B cell (primary cell): Measurements from ENCODE around the gene NAV2. TPM values are rescaled to one million over a fixed set of nuclear protein-coding genes. Genes with fewer than 3 reads are reported as not detected.

Experiments used
- ATAC-seq: fragments of 200-7000 bp; cut with Tn5 transposase; one replicate; pipeline ENCODE4 v1.10.0; 2021; ENCODE audit warnings: low read depth, mild to moderate bottlenecking, moderate number of reproducible peaks, moderate library complexity
- CTCF ChIA-PET: fragments of 350-600 bp; sonication (Branson Sonifier 250); formaldehyde crosslinking; loops from one replicate; lab custom pipeline; 2021; ENCODE audit warnings: antibody characterized with exemption, inconsistent platforms; lab: Charles Lee
- POLR2A ChIA-PET: fragments of 350-600 bp; sonication (Branson Sonifier 250); formaldehyde crosslinking; loops from one replicate; lab custom pipeline; 2021; ENCODE audit warnings: antibody characterized with exemption; lab: Charles Lee
- DNase-seq: peaks from one replicate; pipeline ENCODE4 v3.0.0; 2013
- H2AFZ ChIP-seq: 2 replicates; pipeline ENCODE4 v1.6.1; 2012; ENCODE audit warnings: mild to moderate bottlenecking, low read depth, low read length; ENCODE audit not compliant: insufficient read depth, poor library complexity, severe bottlenecking
- H3K27ac ChIP-seq, 2 donors: 1 replicate in 1 of 2; 2 replicates in 1 of 2; pipeline ENCODE4 v1.5.1; 2012 to 2013; ENCODE audit warnings: low read length in 2 of 2, mild to moderate bottlenecking in 2 of 2, moderate library complexity in 1 of 2
- H3K27me3 ChIP-seq, 4 experiments: fragments of 200-600 bp in 1 of 4; sonication (generic) in 1 of 4; replicated peaks in 1 of 4; 1 replicate in 2 of 4; 2 replicates in 2 of 4; pipeline versions ENCODE4 v1.6.1 to v1.7.0; 2013 to 2016; ENCODE audit warnings: low read length in 3 of 4, mild to moderate bottlenecking in 2 of 4, mixed read lengths in 1 of 4, moderate library complexity in 1 of 4; ENCODE audit not compliant: insufficient read depth in 4 of 4, control insufficient read depth in 3 of 4; ENCODE audit errors: control extremely low read depth in 1 of 4
- H3K36me3 ChIP-seq, 2 experiments: replicated peaks in 1 of 2; 1 replicate in 1 of 2; 2 replicates in 1 of 2; pipeline versions ENCODE4 v1.6.1 to v1.7.1; 2013; ENCODE audit warnings: low read length in 1 of 2; ENCODE audit not compliant: insufficient read depth in 2 of 2, control insufficient read depth in 1 of 2; ENCODE audit errors: control extremely low read depth in 1 of 2, extremely low read depth in 1 of 2
- H3K4me1 ChIP-seq, 2 donors: fragments of 200-600 bp in 1 of 2; sonication (generic) in 1 of 2; 1 replicate in 1 of 2; 2 replicates in 1 of 2; pipeline versions ENCODE4 v1.5.1 to v1.6.1; 2013 to 2017; ENCODE audit warnings: low read length in 2 of 2; ENCODE audit not compliant: control insufficient read depth in 2 of 2, insufficient read depth in 2 of 2
- H3K4me2 ChIP-seq: replicated peaks from 2 replicates; pipeline ENCODE3; 2012; ENCODE audit warnings: mild to moderate bottlenecking, low read depth, low read length; ENCODE audit not compliant: poor library complexity, severe bottlenecking
- H3K4me3 ChIP-seq, 5 experiments: fragments of 200-600 bp in 1 of 5; sonication (generic) in 1 of 5; 1 replicate in 3 of 5; 2 replicates in 2 of 5; pipeline versions ENCODE4 v1.5.1 to v1.7.0; 2011 to 2016; ENCODE audit warnings: low read length in 4 of 5, mild to moderate bottlenecking in 4 of 5, low read depth in 2 of 5, control low read depth in 1 of 5, moderate library complexity in 1 of 5; ENCODE audit not compliant: insufficient read depth in 1 of 5; ENCODE audit errors: control extremely low read depth in 1 of 5, extremely low read depth in 1 of 5
- H3K79me2 ChIP-seq: fragments of 200-600 bp; sonication (generic); one replicate; pipeline ENCODE4 v1.6.0; 2016; ENCODE audit warnings: low read length; ENCODE audit not compliant: control insufficient read depth, insufficient read depth
- H3K9ac ChIP-seq: fragments of 200-600 bp; sonication (generic); 2 replicates; pipeline ENCODE4 v1.6.1; 2017; ENCODE audit warnings: mild to moderate bottlenecking, low read length, moderate library complexity
- H3K9me3 ChIP-seq, 3 donors: one replicate each; pipeline versions ENCODE4 v1.6.1 to v1.7.1; 2013; ENCODE audit warnings: low read length in 2 of 3; ENCODE audit not compliant: control insufficient read depth in 2 of 3, insufficient read depth in 1 of 3; ENCODE audit errors: control extremely low read depth in 1 of 3
- H4K20me1 ChIP-seq: 2 replicates; pipeline ENCODE4 v1.6.0; 2012; ENCODE audit warnings: mild to moderate bottlenecking, low read length; ENCODE audit not compliant: insufficient read depth, control insufficient read depth, poor library complexity, severe bottlenecking
- H3K27ac Mint-ChIP-seq: one replicate; pipeline ENCODE4 v1.8.0; 2021; ENCODE audit warnings: mixed read lengths
- H3K27me3 Mint-ChIP-seq: one replicate; pipeline ENCODE4 v1.8.0; 2021; ENCODE audit warnings: mixed read lengths
- H3K4me1 Mint-ChIP-seq: one replicate; pipeline ENCODE4 v1.8.0; 2021; ENCODE audit warnings: mixed read lengths
- H3K4me3 Mint-ChIP-seq: one replicate; pipeline ENCODE4 v1.8.0; 2021; ENCODE audit warnings: mixed read lengths
- H3K9me3 Mint-ChIP-seq: one replicate; pipeline ENCODE4 v1.8.0; 2022; ENCODE audit warnings: mixed read lengths; ENCODE audit not compliant: insufficient read depth
- EZH2 ChIP-seq: IDR thresholded peaks from 2 replicates; pipeline ENCODE4 v1.6.1; 2012; ENCODE audit warnings: borderline replicate concordance, low read depth, mild to moderate bottlenecking, moderate library complexity, low read length; ENCODE audit not compliant: insufficient read depth, poor library complexity, severe bottlenecking
- WGBS: methylation state at CpG from one replicate; pipeline ENCODE4 v1.1.5; 2013; ENCODE audit warnings: missing lambda C conversion rate; ENCODE audit not compliant: insufficient coverage; 5-methylcytosine and 5-hydroxymethylcytosine counted together
- intact Hi-C: fragments of 100-400 bp; cut with micrococcal nuclease; formaldehyde crosslinking; loops from one replicate; pipeline ENCODE4 v1.10.0; 2022
- polyA plus RNA-seq: library from polyadenylated mRNA; depleted of rRNA; stranded (reverse); fragments of >200 nt; gene quantifications from 2 replicates; pipeline ENCODE4 v1.2.3, GENCODE V29; 2012
- total RNA-seq, 2 donors: library from RNA; stranded (reverse); fragments of 120-200 nt in 1 of 2; gene quantifications; 1 replicate in 1 of 2; 2 replicates in 1 of 2; pipeline versions ENCODE4 v1.2.3 to v1.2.4, GENCODE V29; 2013 to 2022
- TF ChIP-seq, protein P1 (sequence below): fragments of 200-600 bp; IDR thresholded peaks from one replicate; pipeline ENCODE4 v1.8.0; 2022; ENCODE audit warnings: antibody characterized with exemption, mild to moderate bottlenecking

NAV2 gene
- total and polyA plus RNA-seq, 2 donors (not counting 1 experiment from before 2014, with no cell fraction given), result 0.82 to 22.2 TPM

DNA sequence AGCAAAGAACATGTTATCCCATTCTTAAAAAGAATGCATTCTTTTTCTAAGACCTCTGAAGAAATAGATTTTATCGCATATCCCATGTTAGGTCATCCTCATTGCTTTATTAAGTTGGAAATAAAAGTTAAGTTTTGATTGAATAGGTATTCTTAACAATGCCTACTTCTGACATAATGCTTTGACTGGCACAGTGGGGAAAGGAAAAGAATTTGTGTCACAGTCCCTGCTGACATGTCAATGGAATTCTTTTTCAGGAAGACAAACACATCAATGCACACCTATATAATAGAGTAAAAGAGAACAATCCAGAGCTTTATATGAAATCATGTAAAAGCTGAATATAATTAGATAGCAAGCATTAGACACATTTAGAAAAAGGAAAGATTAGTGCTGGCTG lies 341.9 kb downstream of the NAV2 start:
- Histone ChIP-seq H3K79me2 (no peaks in the 10 kb centered on the region), H3K9me3 (no peaks in the 10 kb centered on the region), H3K27ac (no peak overlapping the region), H3K4me3 (no peak overlapping the region), H4K20me1 (no peaks in the 10 kb centered on the region), H3K27me3 (no peaks in the 10 kb centered on the region), H3K36me3 (no peaks in the 10 kb centered on the region), H3K4me2 (no peak overlapping the region), H2AFZ (no peak overlapping the region), H3K4me1 (no peaks in the 10 kb centered on the region), H3K9ac (no peak overlapping the region)
- no peaks in the 10 kb centered on the region for H3K4me1 Mint-ChIP-seq
- WGBS, result no CpG with 5 or more reads among the region's 1 CpG
- no peaks in the 10 kb centered on the region for H3K27me3 Mint-ChIP-seq
- DNase-seq, result no peak
- CTCF ChIA-PET, result interaction anchor here (1.7 kb wide), 1 partner anchor 12 kb away, joined by 4 read pairs; no protein-coding TSS in a partner anchor
- intact Hi-C loops, result no loop called here
- H3K27ac Mint-ChIP-seq, result no peak overlapping the region
- TF ChIP-seq EZH2, result no peak
- TF ChIP-seq, protein P1, sequence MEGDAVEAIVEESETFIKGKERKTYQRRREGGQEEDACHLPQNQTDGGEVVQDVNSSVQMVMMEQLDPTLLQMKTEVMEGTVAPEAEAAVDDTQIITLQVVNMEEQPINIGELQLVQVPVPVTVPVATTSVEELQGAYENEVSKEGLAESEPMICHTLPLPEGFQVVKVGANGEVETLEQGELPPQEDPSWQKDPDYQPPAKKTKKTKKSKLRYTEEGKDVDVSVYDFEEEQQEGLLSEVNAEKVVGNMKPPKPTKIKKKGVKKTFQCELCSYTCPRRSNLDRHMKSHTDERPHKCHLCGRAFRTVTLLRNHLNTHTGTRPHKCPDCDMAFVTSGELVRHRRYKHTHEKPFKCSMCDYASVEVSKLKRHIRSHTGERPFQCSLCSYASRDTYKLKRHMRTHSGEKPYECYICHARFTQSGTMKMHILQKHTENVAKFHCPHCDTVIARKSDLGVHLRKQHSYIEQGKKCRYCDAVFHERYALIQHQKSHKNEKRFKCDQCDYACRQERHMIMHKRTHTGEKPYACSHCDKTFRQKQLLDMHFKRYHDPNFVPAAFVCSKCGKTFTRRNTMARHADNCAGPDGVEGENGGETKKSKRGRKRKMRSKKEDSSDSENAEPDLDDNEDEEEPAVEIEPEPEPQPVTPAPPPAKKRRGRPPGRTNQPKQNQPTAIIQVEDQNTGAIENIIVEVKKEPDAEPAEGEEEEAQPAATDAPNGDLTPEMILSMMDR, result no peak
- ATAC-seq, result no peak
- H3K9me3 Mint-ChIP-seq, result no peaks in the 10 kb centered on the region
- no peak overlapping the region for H3K4me3 Mint-ChIP-seq
- POLR2A ChIA-PET, result no interaction called here

DNA sequence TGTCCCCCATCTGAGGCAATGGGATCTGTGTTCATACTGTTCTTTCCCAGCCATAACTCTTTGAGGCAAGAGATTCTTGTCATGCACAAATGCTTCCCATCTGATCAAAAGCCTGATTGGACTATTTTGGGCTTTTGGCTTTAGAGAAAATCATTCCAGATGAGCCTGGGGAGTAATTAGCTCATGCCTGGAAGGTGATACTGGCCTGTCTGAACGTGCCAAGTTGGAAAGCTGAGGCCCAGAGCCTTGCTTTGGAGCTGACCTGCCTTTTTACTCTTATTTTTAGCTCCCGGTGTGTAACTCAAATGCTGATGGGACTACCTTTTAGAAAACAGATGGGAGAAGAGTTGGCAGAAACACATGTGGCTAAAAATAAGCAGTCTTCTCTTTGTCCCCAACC lies 342.7 kb downstream of the NAV2 start:
- no peaks in the 10 kb centered on the region for H3K79me2 ChIP-seq
- no peaks in the 10 kb centered on the region for H4K20me1 ChIP-seq
- Mint-ChIP-seq H3K27ac (no peak overlapping the region), H3K27me3 (no peaks in the 10 kb centered on the region), H3K9me3 (no peaks in the 10 kb centered on the region), H3K4me1 (no peaks in the 10 kb centered on the region), H3K4me3 (no peak overlapping the region)
- DNase-seq (no peak), ATAC-seq (no peak)
- 75% methylated on average over 2 of the region's 2 CpGs for WGBS
- no peak overlapping the region for H3K4me2 ChIP-seq
- H3K4me3 ChIP-seq, result no peak overlapping the region
- H3K4me1 ChIP-seq, result no peaks in the 10 kb centered on the region
- no peak overlapping the region for H2AFZ ChIP-seq
- no peak overlapping the region for H3K9ac ChIP-seq
- H3K27ac ChIP-seq, result no peak overlapping the region
- CTCF ChIA-PET, result interaction anchor here (1.7 kb wide), 1 partner anchor 13 kb away, joined by 4 read pairs; no protein-coding TSS in a partner anchor
- no peaks in the 10 kb centered on the region for H3K9me3 ChIP-seq
- POLR2A ChIA-PET, result no interaction called here
- no peaks in the 10 kb centered on the region for H3K36me3 ChIP-seq
- H3K27me3 ChIP-seq, result no peaks in the 10 kb centered on the region
- intact Hi-C loops, result no loop called here
- TF ChIP-seq, protein P1, result no peak
- TF ChIP-seq EZH2, result no peak
